CD4-positive, alpha-beta T cell treated with Interleukin-4 for 4 hours (primary cell): ENCODE measurements around the gene CTCFL.

Experiments
- DNase-seq: peaks from one replicate; pipeline ENCODE4 v3.0.0-alpha.2; 2020

CTCFL gene

GRCh38 chr20:57459897-57460296, 65.0 kb downstream of the CTCFL start:
- no peak for DNase-seq

- DNase-seq, result no peak
Measured at GRCh38 chr20:57459278-57459677, 65.7 kb downstream of the CTCFL start.

DNA sequence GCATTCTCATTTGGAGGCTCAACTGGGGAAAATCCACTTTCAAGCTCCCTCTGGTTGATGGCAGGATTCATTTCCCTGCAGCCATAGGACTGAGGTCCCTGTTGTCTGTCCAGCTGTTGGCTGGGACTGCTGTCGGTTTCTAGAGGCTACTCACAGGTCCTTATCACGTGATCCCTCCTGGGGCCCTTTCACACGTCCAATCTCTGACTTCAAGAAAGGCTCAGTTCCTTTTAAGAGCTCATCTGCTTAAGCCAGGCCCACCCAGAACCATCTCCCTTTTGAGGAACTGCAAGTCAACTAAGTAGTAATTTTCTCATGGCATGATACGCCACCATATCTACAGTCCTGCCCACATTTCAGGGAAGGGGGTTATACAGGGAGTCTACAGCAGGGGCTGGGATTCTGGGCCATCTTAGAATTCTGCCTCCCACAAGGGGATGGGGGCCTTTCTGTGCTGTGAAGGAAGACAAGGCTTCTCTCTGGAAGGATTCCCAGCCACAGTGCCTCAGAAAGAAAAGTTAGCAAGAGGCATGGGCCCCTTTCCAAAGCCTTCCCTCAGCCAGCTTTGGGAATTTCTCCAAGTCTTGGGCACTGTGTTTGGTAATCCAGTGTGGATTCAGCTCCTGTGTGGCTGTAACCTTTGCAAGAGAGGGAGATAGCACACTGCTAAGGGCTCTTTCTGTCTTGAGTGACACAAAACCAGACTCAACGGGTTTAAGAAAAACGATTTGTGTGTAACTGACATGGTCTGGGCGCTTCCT, 66.4 kb downstream of the CTCFL start:
- DNase-seq, result no peak

GRCh38 chr20:57457243-57458095, 67.5 kb downstream of the CTCFL start:
- DNase-seq, result no peak

GRCh38 chr20:57456116-57456515, 68.8 kb downstream of the CTCFL start:
- DNase-seq, result no peak

GRCh38 chr20:57455386-57455785, 69.6 kb downstream of the CTCFL start:
- DNase-seq, result no peak

DNA sequence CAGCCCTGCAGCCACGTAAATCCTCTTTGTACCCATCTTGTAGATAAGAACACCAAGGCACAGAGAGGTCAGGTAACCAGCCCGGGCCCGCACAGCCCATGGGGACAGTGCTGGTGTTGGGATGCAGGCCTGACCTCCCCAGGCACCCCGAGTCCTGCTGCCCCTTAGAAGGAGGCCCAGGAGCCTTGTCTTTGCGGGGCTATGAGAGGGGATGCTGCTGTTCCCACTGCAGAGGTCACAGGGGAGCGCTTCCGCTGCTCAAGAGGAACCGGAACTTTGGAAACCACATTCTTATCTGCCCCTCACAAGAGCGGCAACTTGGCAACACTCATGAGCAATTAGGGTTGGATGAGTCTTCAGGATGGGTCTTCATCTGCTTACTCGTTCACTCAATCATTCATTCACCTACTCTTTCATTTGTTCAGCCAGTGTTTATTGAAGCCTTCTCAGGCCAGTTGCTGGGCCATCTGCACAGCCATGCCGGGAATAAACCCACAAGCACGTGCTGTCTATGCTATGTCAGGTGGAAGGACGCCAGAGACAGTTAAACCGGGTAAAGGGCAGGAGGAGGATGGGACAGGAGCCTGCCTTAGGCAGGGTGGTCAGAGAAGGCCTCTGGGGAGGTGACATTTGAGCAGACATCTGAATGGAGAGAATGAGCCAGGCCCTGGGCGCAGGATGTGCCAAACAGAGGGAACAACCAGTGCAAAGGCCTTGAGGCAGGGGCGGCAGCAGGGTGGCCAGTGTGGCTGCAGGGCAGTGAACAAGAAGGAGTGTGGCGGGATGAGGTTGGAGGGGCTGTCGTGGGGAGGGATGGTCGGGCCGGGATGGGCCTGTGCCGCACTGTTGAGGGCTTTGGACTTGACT, 72.9 kb downstream of the CTCFL start:
- DNase-seq, result no peak

GRCh38 chr20:57451431-57451794, 73.5 kb downstream of the CTCFL start:
- no peak for DNase-seq

DNA sequence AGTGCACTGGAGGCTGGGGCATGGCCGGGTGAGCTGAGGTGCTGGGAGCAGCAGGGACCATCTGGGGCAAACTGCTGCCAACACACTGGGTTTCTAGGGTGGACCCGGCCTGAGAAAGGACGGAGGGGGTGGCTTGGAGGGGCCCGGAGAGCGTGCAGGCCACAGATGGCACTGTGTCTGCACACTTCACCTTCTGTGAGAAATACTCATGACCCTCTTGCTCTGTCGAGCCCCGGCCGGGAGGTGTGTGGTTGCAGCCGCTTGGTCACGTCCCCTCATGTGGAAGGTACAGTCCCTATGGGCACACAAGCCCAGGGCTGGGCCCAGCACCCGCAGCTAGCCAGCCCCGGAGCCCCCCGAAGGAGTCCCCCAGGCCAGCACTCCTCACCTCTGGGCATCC, 74.0 kb downstream of the CTCFL start:
- DNase-seq, result no peak

GRCh38 chr20:57450419-57450818, 74.5 kb downstream of the CTCFL start:
- no peak for DNase-seq

- DNase-seq, result no peak
Measured at GRCh38 chr20:57449398-57450354, 75.3 kb downstream of the CTCFL start.

- no peak for DNase-seq
Measured at GRCh38 chr20:57448764-57449354, 76.1 kb downstream of the CTCFL start.
